BJ (cell line): ENCODE data around the gene ZAP70. TPM values are rescaled to one million over a fixed set of nuclear protein-coding genes. Genes with fewer than 3 reads are reported as not detected.

Source experiments
- CTCF ChIA-PET: fragments of 350-600 bp; formaldehyde crosslinking; extraction: SDS; loops from one replicate; lab custom pipeline; 2021; ENCODE audit warnings: antibody characterized with exemption, inconsistent platforms; lab: Yijun Ruan, JAX
- POLR2A ChIA-PET: fragments of 300-600 bp; sonication (Branson Sonifier 250); formaldehyde crosslinking; extraction: SDS; loops from one replicate; lab custom pipeline; 2021; ENCODE audit warnings: antibody characterized with exemption; lab: Charles Lee
- DNase-seq: peaks from one replicate; pipeline ENCODE4 v3.0.0-alpha.2; 2011; ENCODE audit warnings: low read depth
- H3K27me3 ChIP-seq: 2 replicates; pipeline ENCODE4 v1.6.0; 2011; ENCODE audit warnings: low read length; ENCODE audit not compliant: control insufficient read depth, insufficient read depth
- H3K36me3 ChIP-seq: 2 replicates; pipeline ENCODE4 v1.5.1; 2011; ENCODE audit warnings: low read length; ENCODE audit not compliant: control insufficient read depth, insufficient read depth
- H3K4me3 ChIP-seq: 2 replicates; pipeline ENCODE4 v1.5.1; 2011; ENCODE audit warnings: low read depth, mild to moderate bottlenecking, control low read depth, low read length
- polyA plus RNA-seq: library from polyadenylated mRNA; depleted of rRNA; stranded (reverse); fragments of >200 nt; gene quantifications from 2 replicates; pipeline ENCODE4 v1.2.3, GENCODE V29; 2011; rRNA removed
- small RNA-seq: library from RNA; depleted of rRNA; stranded (forward); fragments of <200 nt; gene quantifications from one replicate; pipeline ENCODE3, GENCODE V24; 2012; ENCODE audit warnings: low replicate concordance, low read depth; ENCODE audit not compliant: insufficient read length
- TF ChIP-seq, protein P1 (sequence below): IDR thresholded peaks from 2 replicates; pipeline ENCODE4 v1.5.1; 2011; ENCODE audit warnings: low read depth, mild to moderate bottlenecking, control low read depth, inconsistent platforms, low read length, moderate library complexity; ENCODE audit not compliant: insufficient read depth

ZAP70 gene
- polyA plus RNA-seq, 1 experiment: 0.16 TPM

DNA sequence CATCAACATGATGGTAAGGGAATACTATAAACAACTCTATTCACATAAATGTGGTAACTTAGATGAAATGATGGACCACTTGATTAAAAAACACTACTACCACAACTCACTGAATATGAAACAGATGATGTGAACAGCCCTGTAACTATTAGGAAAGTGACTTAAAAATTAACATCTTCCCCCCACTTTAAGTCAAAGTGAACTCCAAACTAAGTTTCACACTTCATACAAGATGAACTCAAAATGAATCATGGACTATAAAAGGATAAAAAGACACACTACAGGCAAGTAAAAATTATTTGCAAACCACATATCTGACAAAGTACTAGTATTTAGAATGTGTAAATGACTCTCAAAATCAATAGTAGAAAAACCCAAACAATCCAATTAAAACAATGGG lies 71.6 kb downstream of the ZAP70 start:
- TF ChIP-seq, protein P1, sequence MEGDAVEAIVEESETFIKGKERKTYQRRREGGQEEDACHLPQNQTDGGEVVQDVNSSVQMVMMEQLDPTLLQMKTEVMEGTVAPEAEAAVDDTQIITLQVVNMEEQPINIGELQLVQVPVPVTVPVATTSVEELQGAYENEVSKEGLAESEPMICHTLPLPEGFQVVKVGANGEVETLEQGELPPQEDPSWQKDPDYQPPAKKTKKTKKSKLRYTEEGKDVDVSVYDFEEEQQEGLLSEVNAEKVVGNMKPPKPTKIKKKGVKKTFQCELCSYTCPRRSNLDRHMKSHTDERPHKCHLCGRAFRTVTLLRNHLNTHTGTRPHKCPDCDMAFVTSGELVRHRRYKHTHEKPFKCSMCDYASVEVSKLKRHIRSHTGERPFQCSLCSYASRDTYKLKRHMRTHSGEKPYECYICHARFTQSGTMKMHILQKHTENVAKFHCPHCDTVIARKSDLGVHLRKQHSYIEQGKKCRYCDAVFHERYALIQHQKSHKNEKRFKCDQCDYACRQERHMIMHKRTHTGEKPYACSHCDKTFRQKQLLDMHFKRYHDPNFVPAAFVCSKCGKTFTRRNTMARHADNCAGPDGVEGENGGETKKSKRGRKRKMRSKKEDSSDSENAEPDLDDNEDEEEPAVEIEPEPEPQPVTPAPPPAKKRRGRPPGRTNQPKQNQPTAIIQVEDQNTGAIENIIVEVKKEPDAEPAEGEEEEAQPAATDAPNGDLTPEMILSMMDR: no peak

DNA sequence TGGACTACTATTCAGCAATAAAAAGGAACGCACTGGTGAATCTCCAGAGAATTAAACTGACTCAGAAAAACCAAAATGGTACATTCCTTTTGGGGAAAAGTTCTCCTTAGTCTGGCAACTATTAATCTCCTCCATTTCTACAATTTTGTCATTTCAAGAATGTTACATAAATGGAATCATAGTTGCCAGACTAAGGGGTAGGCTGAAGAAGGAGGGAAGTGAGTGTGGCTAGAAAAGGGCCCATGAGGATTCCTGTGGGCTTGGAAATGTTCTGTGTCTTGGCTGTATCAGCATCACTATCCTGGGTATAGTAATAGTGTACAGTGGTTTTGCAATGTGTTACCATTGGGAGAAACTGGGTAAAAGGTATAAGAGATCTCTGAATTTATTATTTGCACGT lies 72.4 kb downstream of the ZAP70 start:
- Histone ChIP-seq H3K36me3 (peaks cover 2% of the 10 kb centered on the region; the same call in 1 of the 2 replicates), H3K4me3 (no peak overlapping the region), H3K27me3 (no peaks in the 10 kb centered on the region)
- ChIA-PET CTCF (no interaction called here), POLR2A (no interaction called here)
- DNase-seq: no peak
- TF ChIP-seq, protein P1: no peak

More for the DNA sequence above, 71.6 kb downstream of the ZAP70 start:
- Histone ChIP-seq H3K4me3 (no peak overlapping the region), H3K27me3 (no peaks in the 10 kb centered on the region), H3K36me3 (peaks cover 2% of the 10 kb centered on the region; the same call in 1 of the 2 replicates)
- ChIA-PET CTCF (interaction anchor here (0.7 kb wide), 1 partner anchor 23 kb away, joined by 3 read pairs; no protein-coding TSS in a partner anchor), POLR2A (no interaction called here)
- DNase-seq: no peak

DNA sequence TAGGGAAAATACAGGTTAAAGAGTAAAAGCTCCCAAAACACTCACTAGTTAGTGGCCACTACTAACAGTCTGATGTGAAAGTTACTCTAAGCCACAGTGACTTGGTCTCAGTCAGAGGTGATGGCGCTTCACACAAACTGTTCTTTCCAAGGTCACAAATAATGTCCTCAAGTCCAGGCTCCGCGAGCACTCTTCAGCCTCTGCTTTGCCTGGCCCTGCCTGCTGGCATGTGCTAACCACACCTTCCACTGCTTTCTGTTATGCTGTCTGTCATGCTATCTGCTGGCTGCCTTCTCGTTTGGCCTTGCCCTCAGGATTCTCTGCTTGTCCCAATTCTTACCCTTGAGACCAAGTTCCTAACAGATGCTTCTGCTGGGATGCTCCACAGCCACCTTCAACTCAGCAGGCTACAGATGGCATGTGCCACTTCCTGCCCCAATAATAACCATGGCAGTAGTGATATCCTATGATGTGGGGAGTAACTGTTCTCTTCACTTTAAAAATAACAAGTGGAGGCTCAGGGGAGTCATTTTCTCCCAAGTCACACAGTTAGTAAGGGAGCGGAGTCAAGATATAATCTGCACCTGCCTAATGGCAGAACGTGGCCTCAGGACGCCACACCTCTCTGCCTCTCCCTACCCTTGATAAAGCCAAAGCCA lies 75.7 kb downstream of the ZAP70 start:
- TF ChIP-seq, protein P1: no peak
- CTCF ChIA-PET: no interaction called here
- Histone ChIP-seq H3K36me3 (peaks cover 9% of the 10 kb centered on the region), H3K4me3 (no peak overlapping the region), H3K27me3 (no peaks in the 10 kb centered on the region)
- POLR2A ChIA-PET: no interaction called here
- no peak for DNase-seq

Small RNA genes lying within 50 kb of the gene (small RNA-seq; reads per million reads assigned to genes)
- not detected for gene RNU4-8P

Other genes with a start within 250 kb of the ZAP70 start
- gene ANKRD36B, start 123.7 kb upstream of the ZAP70 start, polyA plus RNA-seq: 3.1 and 4.3 TPM in 2 replicates
- 339 and 358 TPM in 2 replicates for gene COX5B, start 67.5 kb upstream of the ZAP70 start, polyA plus RNA-seq
- gene ACTR1B, start 49.5 kb upstream of the ZAP70 start, polyA plus RNA-seq: 48.4 and 64.6 TPM in 2 replicates
- gene C2orf92, start 43.9 kb upstream of the ZAP70 start, polyA plus RNA-seq: 2.6 and 2.7 TPM in 2 replicates